Fibroblast of lung (primary cell): ENCODE results near the gene TET1.

Source experiments
- EZH2 ChIP-seq: IDR thresholded peaks from 2 replicates; pipeline ENCODE4 v1.5.1; 2012; ENCODE audit warnings: low read length, control low read depth, mild to moderate bottlenecking; ENCODE audit errors: missing control alignments
- TF ChIP-seq, protein P1 (sequence below), 2 donors: IDR thresholded peaks in 1 of 2; conservative IDR thresholded peaks in 1 of 2; 1 replicate in 1 of 2; 2 replicates in 1 of 2; pipeline ENCODE4 v1.5.1; 2011 to 2012; ENCODE audit warnings: low read length in 2 of 2, control low read depth in 1 of 2, inconsistent platforms in 1 of 2, low read depth in 1 of 2, mild to moderate bottlenecking in 1 of 2

DNA sequence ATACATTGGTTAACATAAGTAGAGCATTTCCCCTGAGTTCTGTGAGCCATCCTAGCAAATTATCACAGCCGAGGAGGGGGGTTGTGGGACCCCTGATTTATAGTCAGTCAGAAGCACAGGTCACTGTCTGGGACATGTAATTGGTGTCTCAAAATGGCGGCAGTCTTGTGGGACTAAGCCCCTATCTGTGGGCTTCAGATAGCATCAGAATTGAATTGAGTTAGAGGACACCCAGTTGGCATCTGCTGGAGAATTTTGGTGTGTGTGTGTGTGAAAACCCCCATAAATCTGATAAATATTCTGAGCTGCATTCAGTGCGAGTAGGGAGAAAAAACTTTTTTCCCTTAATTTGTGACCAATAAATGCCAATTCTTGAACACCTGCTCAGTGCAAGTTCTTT lies 6.5 kb upstream of the TET1 start:
- TF ChIP-seq, protein P1, sequence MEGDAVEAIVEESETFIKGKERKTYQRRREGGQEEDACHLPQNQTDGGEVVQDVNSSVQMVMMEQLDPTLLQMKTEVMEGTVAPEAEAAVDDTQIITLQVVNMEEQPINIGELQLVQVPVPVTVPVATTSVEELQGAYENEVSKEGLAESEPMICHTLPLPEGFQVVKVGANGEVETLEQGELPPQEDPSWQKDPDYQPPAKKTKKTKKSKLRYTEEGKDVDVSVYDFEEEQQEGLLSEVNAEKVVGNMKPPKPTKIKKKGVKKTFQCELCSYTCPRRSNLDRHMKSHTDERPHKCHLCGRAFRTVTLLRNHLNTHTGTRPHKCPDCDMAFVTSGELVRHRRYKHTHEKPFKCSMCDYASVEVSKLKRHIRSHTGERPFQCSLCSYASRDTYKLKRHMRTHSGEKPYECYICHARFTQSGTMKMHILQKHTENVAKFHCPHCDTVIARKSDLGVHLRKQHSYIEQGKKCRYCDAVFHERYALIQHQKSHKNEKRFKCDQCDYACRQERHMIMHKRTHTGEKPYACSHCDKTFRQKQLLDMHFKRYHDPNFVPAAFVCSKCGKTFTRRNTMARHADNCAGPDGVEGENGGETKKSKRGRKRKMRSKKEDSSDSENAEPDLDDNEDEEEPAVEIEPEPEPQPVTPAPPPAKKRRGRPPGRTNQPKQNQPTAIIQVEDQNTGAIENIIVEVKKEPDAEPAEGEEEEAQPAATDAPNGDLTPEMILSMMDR (conservative IDR thresholded peaks at IDR 0.05 in 1 of 2, IDR thresholded peaks at IDR 0.05 in 1 of 2; ENCODE audit: low read depth in 1 of 2, low read length in 2 of 2): no peak
- TF ChIP-seq EZH2: no peak
